ENCODE data around the gene IER2.
A peak's percentile ranks its signal among the peaks of the same experiment; 100 is the strongest.
"Not testable (repeated sequence)": the region's sequence is repeated elsewhere in the genome, so short reads cannot be mapped to it uniquely, and the experiment has no call there.

IER2 gene

DNA sequence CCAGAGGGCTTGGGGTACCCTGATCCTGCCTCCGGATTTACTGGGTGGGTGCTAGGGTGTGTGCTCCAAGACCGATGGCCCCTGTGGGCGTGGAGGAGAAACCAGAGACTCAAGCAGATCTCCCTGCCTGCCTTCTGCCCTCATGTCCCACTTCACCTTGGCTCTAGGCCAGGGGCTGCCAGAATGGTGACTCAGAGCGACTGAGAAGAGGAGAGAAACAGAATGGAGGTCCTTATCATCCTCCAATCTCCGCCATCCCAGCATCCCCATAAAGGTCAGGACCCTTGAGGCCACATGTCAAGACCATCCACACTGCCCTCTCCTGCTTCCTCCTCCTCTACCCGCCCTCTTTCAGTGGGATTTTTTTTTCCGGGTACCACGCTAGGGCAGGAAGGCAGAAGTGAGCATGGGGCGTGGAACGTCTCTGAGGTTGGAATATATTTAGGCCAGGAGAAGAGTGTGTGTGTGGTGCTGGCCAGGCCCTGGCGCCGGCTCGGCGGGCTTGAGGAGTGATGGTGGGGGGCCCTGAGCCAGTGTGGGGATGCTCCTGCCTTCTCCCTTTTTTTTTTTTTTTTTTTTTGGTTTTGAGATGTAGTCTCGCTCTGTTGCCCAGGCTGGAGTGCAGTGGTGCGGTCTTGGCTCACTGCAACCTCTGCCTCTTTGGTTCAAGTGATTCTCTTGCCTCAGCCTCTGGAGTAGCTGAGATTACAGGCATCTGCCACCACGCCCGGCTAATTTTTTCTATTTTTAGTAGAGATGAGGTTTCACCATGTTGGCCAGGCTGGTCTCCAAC lies 22.3 kb downstream of the IER2 start:
- no peaks in the 10 kb centered on the region for H3K36me3 Mint-ChIP-seq (ENCODE audit: low read depth)

DNA sequence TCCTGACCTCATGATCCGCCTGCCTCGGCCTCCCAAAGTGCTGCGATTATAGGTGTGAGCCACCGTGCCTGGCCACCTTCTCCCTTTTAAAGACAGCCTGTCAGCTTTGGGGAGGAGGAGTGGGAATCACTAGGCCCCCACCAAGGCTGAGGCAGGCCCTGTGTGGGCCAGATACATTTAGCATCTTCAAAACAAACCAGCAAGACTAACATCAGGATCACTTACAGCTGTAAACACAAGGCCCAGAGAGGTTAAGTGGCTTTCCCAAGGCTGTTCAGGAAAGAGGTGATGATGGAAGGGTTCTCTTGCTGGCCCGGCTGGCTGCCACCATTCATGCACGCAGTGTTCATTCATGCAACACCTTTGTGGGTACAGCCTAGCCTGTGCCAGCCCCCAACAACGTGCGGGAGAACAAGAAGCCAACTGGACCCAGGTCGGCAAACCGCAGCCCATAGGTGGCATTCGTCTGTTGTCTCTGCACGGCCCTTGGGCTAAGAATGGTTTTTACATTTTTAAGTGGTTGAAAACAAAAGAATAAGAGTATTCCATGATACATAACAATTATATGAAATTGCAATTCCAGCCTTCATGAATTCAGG lies 23.0 kb downstream of the IER2 start:
- Mint-ChIP-seq H3K9me3 (no peaks in the 10 kb centered on the region), H3K4me1 (ENCODE audit: low read depth) (peaks cover 48% of the 10 kb centered on the region), H3K27me3 (no peaks in the 10 kb centered on the region), H3K27ac (peak overlapping the region; percentile 80), H3K36me3 (ENCODE audit: low read depth) (no peaks in the 10 kb centered on the region), H3K4me3 (no peak overlapping the region)
- intact Hi-C loops (cut with micrococcal nuclease), result no loop called here

More for the DNA sequence above, 22.3 kb downstream of the IER2 start:
- Mint-ChIP-seq H3K9me3 (no peaks in the 10 kb centered on the region), H3K4me1 (ENCODE audit: low read depth) (peaks cover 55% of the 10 kb centered on the region), H3K4me3 (peak overlapping the region; percentile 4), H3K27me3 (no peaks in the 10 kb centered on the region), H3K27ac (peak overlapping the region; percentile 80)
- intact Hi-C loops (cut with micrococcal nuclease), result loop anchor here (1.0 kb wide), 1 partner anchor 9 kb away; no protein-coding TSS in a partner anchor

DNA sequence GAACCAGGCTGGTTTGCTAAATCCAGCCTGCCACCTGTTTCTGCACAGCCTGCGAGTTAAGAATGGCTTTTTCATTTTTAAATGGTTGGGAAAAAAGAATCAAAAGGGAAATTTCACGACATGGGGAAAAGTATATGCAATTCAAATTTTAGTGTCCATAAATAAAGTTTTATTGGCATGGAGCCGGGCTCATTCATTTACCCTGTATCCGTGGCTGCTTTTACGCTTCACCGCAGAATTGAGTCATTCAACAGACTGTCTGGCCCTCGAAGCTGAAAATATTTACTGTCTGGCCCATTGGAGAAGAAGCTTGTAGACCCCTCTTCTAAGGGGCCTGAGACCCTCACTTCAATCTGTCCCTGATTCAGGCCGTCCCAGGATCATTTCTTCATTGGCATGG lies 26.1 kb downstream of the IER2 start:
- no peaks in the 10 kb centered on the region for H3K9me3 Mint-ChIP-seq
- H3K4me1 Mint-ChIP-seq (ENCODE audit: low read depth), result peaks cover 27% of the 10 kb centered on the region
- no peaks in the 10 kb centered on the region for H3K27me3 Mint-ChIP-seq
- no peak overlapping the region for H3K4me3 Mint-ChIP-seq
- H3K36me3 Mint-ChIP-seq (ENCODE audit: low read depth), result no peaks in the 10 kb centered on the region
- intact Hi-C loops (cut with micrococcal nuclease), result no loop called here
- H3K27ac Mint-ChIP-seq, result no peak overlapping the region

DNA sequence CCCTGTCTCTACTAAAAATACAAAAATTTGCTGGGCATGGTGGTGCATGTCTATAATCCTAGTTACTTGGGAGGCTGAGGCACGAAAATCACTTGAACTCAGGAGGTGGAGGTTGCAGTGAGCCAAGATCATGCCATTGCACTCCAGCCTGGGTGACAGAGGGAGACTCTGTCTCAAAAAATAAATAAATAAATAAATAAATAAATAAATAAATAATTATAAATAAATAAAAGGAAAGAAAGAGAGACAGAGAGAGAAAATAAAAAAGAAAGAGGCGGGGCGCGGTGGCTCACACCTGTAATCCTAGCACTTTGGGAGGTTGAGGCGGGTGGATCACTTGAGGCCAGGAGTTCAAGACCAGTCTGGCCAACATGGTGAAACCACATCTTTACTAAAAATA lies 27.4 kb downstream of the IER2 start:
- intact Hi-C loops (cut with micrococcal nuclease); H3K4me3 Mint-ChIP-seq; H3K27me3 Mint-ChIP-seq; H3K36me3 Mint-ChIP-seq (ENCODE audit: low read depth); H3K27ac Mint-ChIP-seq; H3K9me3 Mint-ChIP-seq: not testable (repeated sequence)
- peaks cover 22% of the 10 kb centered on the region for H3K4me1 Mint-ChIP-seq (ENCODE audit: low read depth)

DNA sequence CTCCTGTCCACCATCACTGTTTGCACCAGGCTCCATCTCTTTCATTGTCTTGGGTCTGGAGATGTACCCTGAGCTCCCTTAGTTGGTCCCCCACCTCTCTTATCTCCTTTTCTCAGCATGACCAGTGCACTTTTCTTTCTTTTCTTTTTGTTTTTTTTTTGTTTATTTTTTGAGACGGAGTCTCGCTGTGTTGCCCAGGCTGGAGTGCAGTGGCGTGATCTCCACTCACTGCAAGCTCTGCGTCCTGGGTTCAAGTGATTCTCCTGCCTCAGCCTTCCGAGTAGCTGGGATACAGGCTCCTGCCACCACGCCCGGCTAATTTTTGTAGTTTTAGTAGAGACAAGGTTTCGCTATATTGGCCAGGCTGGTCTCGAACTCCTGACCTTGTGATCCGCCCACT lies 28.1 kb downstream of the IER2 start:
- intact Hi-C loops (cut with micrococcal nuclease); H3K9me3 Mint-ChIP-seq; H3K27me3 Mint-ChIP-seq; H3K36me3 Mint-ChIP-seq (ENCODE audit: low read depth); H3K4me3 Mint-ChIP-seq; H3K27ac Mint-ChIP-seq: not testable (repeated sequence)
- peaks cover 15% of the 10 kb centered on the region for H3K4me1 Mint-ChIP-seq (ENCODE audit: low read depth)

DNA sequence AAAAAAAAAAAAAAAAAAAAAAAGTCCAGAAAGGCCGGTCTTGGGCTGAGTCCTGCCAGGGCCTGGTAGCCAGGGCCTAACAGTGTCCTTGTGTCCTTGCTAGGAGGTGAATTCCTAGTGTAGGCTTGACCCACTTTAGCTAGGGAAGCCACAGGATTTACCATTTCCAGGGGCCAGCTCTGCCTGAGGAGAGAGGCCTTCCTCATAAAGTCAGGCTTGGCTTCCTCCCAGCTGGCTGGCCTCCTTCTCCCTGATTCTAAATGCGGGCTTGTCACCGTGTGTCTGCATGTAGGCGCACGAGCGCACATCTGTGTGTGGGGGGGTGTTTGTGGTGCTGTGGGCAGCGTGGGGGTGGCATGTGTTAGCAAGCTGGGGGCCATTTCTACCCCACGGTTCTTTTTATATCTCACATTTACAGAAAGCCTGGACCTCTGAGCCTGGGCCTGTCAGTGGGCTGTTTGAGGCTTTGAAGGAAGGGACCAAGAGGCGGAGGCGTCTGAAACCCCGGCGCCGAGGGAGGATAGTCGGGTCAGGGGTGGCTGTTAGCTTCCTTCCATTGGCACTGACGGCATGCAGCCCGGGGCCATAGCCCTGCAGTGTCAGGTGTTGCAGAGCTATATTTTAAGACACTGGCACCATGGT lies 31.7 kb downstream of the IER2 start:
- H3K27ac Mint-ChIP-seq, result peak overlapping the region; percentile 76
- H3K4me3 Mint-ChIP-seq, result no peak overlapping the region
- no peaks in the 10 kb centered on the region for H3K36me3 Mint-ChIP-seq (ENCODE audit: low read depth)
- intact Hi-C loops (cut with micrococcal nuclease), result no loop called here
- no peaks in the 10 kb centered on the region for H3K9me3 Mint-ChIP-seq
- peaks cover 14% of the 10 kb centered on the region for H3K4me1 Mint-ChIP-seq (ENCODE audit: low read depth)
- peaks cover 1% of the 10 kb centered on the region for H3K27me3 Mint-ChIP-seq

DNA sequence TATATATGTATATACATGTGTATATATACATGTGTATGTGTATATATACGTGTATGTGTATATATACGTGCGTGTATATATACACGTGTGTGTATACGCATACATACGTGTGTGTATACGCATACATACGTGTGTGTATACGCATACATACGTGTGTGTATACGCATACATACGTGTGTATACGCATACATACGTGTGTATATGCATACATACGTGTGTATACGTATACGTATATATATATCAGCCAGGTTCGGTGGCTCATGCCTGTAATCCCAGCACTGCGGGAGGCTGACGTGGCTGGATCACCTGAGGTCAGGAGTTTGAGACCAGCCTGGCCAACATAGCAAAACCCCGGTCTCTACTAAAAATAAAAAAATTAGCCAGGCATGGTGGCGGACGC lies 34.7 kb downstream of the IER2 start:
- H3K27me3 Mint-ChIP-seq; H3K4me3 Mint-ChIP-seq; intact Hi-C loops (cut with micrococcal nuclease); H3K27ac Mint-ChIP-seq; H3K9me3 Mint-ChIP-seq; H3K36me3 Mint-ChIP-seq (ENCODE audit: low read depth): not testable (repeated sequence)
- peaks cover 14% of the 10 kb centered on the region for H3K4me1 Mint-ChIP-seq (ENCODE audit: low read depth)

DNA sequence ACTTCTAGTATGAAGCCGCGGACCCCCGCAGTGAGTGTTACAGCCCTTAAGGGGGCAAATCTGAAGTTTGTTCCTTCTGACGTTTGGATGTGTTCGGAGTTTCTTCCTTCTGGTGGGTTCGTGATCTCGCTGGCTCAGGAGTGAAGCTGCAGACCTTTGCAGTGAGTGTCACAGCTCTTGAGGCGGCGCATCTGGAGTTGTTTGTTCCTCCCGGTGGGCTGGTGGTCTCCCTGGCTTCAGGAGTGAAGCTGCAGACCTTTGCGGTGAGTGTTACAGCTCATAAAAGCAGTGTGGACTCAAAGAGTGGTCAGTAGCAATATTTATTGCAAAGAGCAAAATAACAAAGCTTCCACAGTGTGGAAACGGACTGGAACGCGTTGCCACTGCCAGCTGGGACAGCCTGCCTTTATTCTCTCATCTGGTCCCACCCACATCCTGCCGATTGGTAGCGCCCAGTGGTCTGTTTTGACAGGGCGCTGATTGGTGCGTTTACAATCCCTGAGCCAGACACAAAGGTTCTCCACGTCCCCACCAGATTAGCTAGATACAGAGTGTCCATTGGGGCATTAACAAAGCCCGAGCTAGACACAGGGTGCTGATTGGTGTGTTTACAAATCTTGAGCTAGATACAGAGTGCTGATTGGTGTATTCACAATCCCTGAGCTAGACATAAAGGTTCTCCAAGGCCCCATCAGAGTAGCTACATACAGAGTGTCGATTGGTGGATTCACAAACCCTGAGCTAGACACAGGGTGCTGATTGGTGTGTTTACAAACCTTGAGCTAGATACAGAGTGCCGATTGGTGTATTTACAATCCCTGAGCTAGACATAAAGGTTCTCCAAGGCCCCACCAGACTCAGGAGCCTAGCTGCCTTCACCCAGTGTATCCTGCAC lies 35.8 kb downstream of the IER2 start:
- H3K27ac Mint-ChIP-seq; H3K36me3 Mint-ChIP-seq (ENCODE audit: low read depth); H3K4me1 Mint-ChIP-seq (ENCODE audit: low read depth); intact Hi-C loops (cut with micrococcal nuclease); H3K4me3 Mint-ChIP-seq; H3K9me3 Mint-ChIP-seq; H3K27me3 Mint-ChIP-seq: not testable (repeated sequence)

DNA sequence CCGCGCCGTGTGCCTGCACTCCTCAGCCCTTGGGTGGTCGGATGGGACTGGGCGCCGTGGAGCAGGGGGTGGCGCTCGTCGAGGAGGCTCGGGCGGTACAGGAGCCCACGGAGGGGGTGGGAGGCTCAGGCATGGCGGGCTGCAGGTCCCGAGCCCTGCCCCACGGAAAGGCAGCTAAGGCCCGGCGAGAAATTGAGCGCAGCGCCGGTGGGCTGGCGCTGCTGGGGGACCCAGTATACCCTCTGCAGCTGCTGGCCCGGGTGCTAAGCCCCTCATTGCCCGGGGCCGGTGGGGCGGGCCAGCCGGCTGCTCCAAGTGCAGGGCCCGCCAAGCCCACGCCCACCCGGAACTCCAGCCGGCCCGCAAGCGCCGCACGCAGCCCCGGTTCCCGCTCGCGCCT lies 36.5 kb downstream of the IER2 start:
- H3K9me3 Mint-ChIP-seq; H3K27ac Mint-ChIP-seq; H3K4me3 Mint-ChIP-seq; H3K36me3 Mint-ChIP-seq (ENCODE audit: low read depth); H3K27me3 Mint-ChIP-seq; intact Hi-C loops (cut with micrococcal nuclease); H3K4me1 Mint-ChIP-seq (ENCODE audit: low read depth): not testable (repeated sequence)

DNA sequence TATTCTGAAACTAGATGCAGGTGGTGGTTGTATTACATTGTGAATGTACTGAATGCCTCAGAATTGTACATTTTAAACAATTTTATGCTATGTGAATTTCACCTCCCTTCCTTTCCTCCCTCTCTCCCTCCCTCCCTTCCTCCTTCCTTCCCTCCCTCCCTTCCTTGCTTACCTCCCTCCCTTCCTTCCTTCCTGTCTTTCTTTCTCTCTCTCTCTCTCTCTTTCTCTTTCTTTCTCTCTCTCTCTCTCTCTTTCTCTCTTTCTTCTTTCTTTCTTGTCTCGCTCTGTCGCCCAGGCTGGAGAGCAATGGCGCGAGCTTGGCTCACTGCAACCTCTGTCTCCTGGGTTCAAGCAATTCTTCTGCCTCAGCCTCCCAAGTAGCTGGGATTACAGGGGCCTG lies 37.2 kb downstream of the IER2 start:
- Mint-ChIP-seq H3K36me3 (ENCODE audit: low read depth) (no peaks in the 10 kb centered on the region), H3K27ac (peak overlapping the region; percentile 1), H3K27me3 (peaks cover 1% of the 10 kb centered on the region), H3K9me3 (no peaks in the 10 kb centered on the region), H3K4me3 (no peak overlapping the region), H3K4me1 (ENCODE audit: low read depth) (no peaks in the 10 kb centered on the region)
- intact Hi-C loops (cut with micrococcal nuclease), result no loop called here

DNA sequence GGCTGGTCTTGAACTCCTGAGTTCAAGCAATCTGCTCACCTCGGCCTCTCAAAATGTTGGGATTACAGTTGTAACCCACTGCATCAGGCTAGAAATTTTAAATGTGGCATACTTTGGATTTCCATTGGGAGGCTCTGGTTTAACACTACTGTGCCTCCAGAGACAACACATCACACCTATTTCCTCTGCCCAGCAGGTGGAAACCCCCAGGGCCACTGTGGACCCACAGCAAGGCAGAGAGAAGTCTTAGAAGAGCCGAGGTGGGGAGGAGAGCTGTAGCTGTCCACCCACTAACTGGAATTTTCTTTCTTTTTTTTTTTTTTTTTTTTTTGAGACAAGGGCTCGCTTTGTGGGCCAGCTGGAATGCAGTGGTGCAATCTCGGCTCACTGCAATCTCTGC lies 39.4 kb downstream of the IER2 start:
- Mint-ChIP-seq H3K9me3 (no peaks in the 10 kb centered on the region), H3K4me1 (ENCODE audit: low read depth) (peaks cover 6% of the 10 kb centered on the region), H3K27ac (no peak overlapping the region), H3K27me3 (peaks cover 1% of the 10 kb centered on the region), H3K4me3 (no peak overlapping the region), H3K36me3 (ENCODE audit: low read depth) (no peaks in the 10 kb centered on the region)
- intact Hi-C loops (cut with micrococcal nuclease), result no loop called here

DNA sequence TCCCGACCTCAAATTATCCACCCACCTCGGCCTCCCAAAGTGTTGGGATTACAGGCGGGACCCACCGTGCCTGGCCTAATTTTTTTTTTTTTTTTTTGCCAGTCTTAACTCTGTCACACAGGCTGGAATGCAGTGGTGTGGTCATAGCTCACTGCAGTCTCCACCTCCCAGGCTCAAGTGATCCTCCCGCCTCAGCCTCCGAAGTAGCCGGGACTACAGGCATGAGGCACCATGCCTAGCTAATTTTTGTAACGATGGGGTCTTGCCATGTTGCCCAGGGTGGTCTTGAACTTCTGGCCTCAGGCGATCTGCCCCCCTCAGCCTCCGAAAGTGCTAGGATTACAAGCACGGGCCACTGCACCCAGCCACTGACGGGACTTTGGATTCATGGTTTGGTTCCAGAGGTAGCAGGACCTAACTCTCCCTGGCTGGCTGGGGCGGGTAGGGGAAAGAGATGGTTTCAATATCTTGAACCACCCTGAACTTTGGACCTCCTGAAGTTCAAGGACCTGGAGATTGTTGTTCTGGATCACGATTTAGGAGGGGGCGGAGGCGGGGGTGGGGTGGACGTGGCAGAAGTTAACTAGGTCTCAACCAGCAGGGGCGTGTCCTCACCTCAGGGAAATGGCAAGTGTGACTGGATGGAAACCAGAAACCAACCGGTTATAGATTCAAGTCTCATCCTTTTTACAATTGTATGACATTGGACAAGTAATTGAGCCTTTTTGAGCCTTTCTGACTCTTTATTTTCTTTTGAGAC lies 40.8 kb downstream of the IER2 start:
- peaks cover 6% of the 10 kb centered on the region for H3K4me1 Mint-ChIP-seq (ENCODE audit: low read depth)
- H3K4me3 Mint-ChIP-seq, result no peak overlapping the region
- H3K27ac Mint-ChIP-seq, result no peak overlapping the region
- H3K27me3 Mint-ChIP-seq, result peaks cover 1% of the 10 kb centered on the region
- no peaks in the 10 kb centered on the region for H3K9me3 Mint-ChIP-seq
- no peaks in the 10 kb centered on the region for H3K36me3 Mint-ChIP-seq (ENCODE audit: low read depth)
- intact Hi-C loops (cut with micrococcal nuclease), result no loop called here

DNA sequence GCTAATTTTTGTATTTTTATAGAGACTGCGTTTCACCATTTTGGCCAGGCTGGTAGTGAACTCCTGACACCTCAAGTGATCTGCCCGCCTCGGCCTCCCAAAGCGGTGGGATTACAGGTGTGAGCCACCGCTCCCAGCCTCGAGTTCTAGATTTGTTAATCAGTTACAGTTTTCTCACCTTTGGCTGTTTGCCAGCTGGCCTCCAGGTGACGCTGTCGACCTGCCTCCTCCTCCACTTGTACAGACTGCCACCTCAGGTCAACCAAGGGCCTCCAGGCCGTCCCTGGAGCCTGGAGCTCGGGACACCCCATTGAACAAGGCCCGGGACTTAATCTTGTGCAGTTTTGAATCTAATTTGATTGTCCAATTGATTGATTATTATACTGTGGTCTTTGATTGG lies 45.5 kb downstream of the IER2 start:
- Mint-ChIP-seq H3K27me3 (no peaks in the 10 kb centered on the region), H3K36me3 (ENCODE audit: low read depth) (no peaks in the 10 kb centered on the region), H3K9me3 (no peaks in the 10 kb centered on the region), H3K4me3 (no peak overlapping the region), H3K27ac (no peak overlapping the region), H3K4me1 (ENCODE audit: low read depth) (peaks cover 6% of the 10 kb centered on the region)
- intact Hi-C loops (cut with micrococcal nuclease), result loop anchor here (2.0 kb wide), 1 partner anchor 67 kb away; no protein-coding TSS in a partner anchor
